Mesothelial cell of epicardium (in vitro differentiated cells): ENCODE data around the gene CDH4. TPM values are rescaled to one million over a fixed set of nuclear protein-coding genes. Genes with fewer than 3 reads are reported as not detected.

Experiments used
- DNase-seq, 2 experiments: peaks; one replicate each; pipeline ENCODE4 v3.0.0; 2021; ENCODE audit warnings: low spot score in 2 of 2; ENCODE audit not compliant: unreplicated experiment in 2 of 2
- H3K27ac Mint-ChIP-seq: 2 replicates; pipeline ENCODE4 v1.8.0; 2021; ENCODE audit warnings: mixed read lengths
- H3K27me3 Mint-ChIP-seq: 2 replicates; pipeline ENCODE4 v1.8.0; 2021; ENCODE audit warnings: low read depth, mixed read lengths
- H3K36me3 Mint-ChIP-seq: 2 replicates; pipeline ENCODE4 v1.8.0; 2021; ENCODE audit warnings: mixed read lengths
- H3K4me1 Mint-ChIP-seq: 2 replicates; pipeline ENCODE4 v1.8.0; 2021; ENCODE audit warnings: mixed read lengths
- H3K4me3 Mint-ChIP-seq: 2 replicates; pipeline ENCODE4 v1.8.0; 2021; ENCODE audit warnings: mild to moderate bottlenecking, moderate library complexity, mixed read lengths
- H3K9me3 Mint-ChIP-seq: 2 replicates; pipeline ENCODE4 v1.8.0; 2021; ENCODE audit warnings: mixed read lengths
- total RNA-seq: library from RNA; stranded (reverse); gene quantifications from 3 replicates; pipeline ENCODE4 v1.2.1, GENCODE V29; 2021
- TF ChIP-seq, protein P1 (sequence below): fragments of 200-600 bp; sonication (generic); IDR thresholded peaks from one replicate; pipeline ENCODE4 v1.5.0; 2021; ENCODE audit warnings: antibody characterized with exemption; ENCODE audit not compliant: unreplicated experiment

The CDH4 gene
- total RNA-seq, 1 donor from 2014 or later: 1.1 TPM

DNA sequence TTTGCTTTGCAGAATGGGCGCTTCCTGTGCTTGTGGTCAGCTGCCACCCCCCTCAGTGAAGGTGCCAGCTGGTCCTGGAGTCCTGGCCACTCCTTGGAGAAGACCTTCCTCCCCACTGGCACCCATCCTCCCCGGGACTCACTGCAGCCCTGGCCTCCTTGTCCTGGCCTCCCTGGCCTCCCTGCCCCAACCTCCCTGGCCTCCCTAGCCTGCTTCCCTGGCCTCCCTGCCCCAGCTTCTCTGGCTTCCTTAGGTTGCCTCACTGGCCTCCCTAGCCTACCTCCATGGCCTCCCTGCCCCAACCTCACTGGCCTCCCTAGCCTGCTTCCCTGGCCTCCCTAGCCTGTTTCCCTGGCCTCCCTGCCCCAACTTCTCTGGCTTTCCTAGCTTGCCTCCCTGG, 297.8 kb downstream of the CDH4 start:
- Mint-ChIP-seq H3K27me3 (peaks cover 6% of the 10 kb centered on the region), H3K4me3 (no peak overlapping the region), H3K36me3 (no peaks in the 10 kb centered on the region), H3K27ac (no peak overlapping the region), H3K4me1 (no peaks in the 10 kb centered on the region), H3K9me3 (peaks cover 16% of the 10 kb centered on the region)
- DNase-seq: no peak
- TF ChIP-seq, protein P1, sequence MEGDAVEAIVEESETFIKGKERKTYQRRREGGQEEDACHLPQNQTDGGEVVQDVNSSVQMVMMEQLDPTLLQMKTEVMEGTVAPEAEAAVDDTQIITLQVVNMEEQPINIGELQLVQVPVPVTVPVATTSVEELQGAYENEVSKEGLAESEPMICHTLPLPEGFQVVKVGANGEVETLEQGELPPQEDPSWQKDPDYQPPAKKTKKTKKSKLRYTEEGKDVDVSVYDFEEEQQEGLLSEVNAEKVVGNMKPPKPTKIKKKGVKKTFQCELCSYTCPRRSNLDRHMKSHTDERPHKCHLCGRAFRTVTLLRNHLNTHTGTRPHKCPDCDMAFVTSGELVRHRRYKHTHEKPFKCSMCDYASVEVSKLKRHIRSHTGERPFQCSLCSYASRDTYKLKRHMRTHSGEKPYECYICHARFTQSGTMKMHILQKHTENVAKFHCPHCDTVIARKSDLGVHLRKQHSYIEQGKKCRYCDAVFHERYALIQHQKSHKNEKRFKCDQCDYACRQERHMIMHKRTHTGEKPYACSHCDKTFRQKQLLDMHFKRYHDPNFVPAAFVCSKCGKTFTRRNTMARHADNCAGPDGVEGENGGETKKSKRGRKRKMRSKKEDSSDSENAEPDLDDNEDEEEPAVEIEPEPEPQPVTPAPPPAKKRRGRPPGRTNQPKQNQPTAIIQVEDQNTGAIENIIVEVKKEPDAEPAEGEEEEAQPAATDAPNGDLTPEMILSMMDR: no peak

DNA sequence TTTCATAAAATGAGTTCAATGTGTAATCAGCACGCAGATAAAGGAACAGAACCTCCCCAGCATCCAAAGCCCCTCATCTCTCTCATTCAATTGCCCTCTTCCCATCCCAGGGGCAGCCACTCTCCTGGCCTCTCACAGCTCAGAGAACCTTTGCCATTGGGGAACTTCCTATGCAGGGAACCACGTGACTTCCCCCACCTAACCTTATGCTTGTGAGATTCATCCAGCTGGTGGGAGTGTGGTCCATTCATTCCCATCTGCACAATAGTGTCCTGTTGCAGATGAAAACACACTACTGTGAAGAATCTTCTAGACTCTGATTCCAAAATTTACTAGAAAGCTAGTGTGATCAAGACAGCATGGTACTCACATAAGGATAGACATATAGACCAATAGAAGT, 299.3 kb downstream of the CDH4 start:
- no peak overlapping the region for H3K27ac Mint-ChIP-seq
- peaks cover 16% of the 10 kb centered on the region for H3K9me3 Mint-ChIP-seq
- H3K36me3 Mint-ChIP-seq: no peaks in the 10 kb centered on the region
- TF ChIP-seq, protein P1: no peak
- H3K4me1 Mint-ChIP-seq: no peaks in the 10 kb centered on the region
- peaks cover 11% of the 10 kb centered on the region for H3K27me3 Mint-ChIP-seq
- DNase-seq: no peak
- H3K4me3 Mint-ChIP-seq: no peak overlapping the region

DNA sequence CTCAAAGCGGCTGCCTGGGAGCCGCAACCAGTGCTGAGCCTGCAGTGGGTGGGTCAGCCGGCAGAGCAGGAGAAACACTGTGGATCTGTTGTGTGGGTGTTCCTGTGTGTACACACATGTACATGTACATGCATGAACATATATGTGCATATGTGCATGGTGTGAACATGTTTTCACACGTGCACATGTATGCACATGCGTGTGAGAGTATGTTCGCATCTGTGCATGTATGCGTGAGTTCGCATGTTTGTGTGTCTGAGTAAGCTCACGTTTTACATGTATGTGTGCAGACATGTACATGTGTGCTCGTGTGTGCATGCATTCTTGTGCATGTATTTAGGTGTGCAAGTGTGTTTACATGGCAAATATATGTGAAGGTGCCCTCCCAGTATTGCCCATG, 302.6 kb downstream of the CDH4 start:
- TF ChIP-seq, protein P1: no peak
- Mint-ChIP-seq H3K27ac (no peak overlapping the region), H3K36me3 (no peaks in the 10 kb centered on the region), H3K27me3 (peaks cover 25% of the 10 kb centered on the region), H3K4me1 (no peaks in the 10 kb centered on the region), H3K9me3 (peaks cover 16% of the 10 kb centered on the region), H3K4me3 (no peak overlapping the region)
- DNase-seq: no peak

DNA sequence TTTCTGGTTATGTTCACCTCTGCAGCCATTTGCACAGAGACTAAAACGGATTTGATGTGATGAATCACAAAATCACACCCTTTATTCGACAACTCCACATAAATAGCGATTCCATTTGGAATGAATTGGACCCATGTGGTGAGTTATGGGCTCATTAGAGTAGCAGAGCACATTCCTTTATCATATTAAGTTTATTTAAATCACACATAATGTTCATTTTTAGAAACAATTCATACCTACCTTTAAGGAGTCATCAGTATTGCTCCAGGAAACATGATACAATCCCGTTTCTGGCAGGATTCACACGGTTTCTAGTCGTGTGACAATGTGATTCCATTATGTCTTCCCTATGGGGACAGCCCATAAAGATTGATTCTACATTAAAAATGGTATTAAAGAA, 303.5 kb downstream of the CDH4 start:
- TF ChIP-seq, protein P1: no peak
- DNase-seq: no peak
- Mint-ChIP-seq H3K27ac (no peak overlapping the region), H3K9me3 (peaks cover 16% of the 10 kb centered on the region), H3K36me3 (no peaks in the 10 kb centered on the region), H3K27me3 (peaks cover 28% of the 10 kb centered on the region), H3K4me1 (no peaks in the 10 kb centered on the region), H3K4me3 (no peak overlapping the region)

DNA sequence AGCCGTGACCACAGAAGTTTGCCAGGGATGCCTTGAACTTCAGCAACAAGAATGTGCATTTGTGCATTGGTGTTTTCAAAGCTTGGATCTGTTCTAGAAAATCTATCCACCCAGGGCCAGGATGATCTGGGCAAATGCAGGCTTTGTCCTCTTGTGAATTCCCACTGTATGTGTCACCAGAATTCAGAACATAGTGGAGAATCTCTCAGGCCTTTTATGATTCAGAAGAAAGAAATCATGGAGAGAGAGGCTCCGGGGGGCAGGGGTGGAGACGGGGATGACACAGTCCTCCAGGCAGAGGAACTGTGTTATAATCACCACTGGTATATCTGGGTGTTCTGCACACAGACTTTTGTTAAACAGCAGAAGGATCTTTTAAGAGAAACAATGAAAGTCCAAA, 304.1 kb downstream of the CDH4 start:
- TF ChIP-seq, protein P1: no peak
- Mint-ChIP-seq H3K27ac (no peak overlapping the region), H3K36me3 (no peaks in the 10 kb centered on the region), H3K27me3 (peaks cover 28% of the 10 kb centered on the region), H3K4me1 (no peaks in the 10 kb centered on the region), H3K4me3 (no peak overlapping the region), H3K9me3 (peaks cover 16% of the 10 kb centered on the region)
- no peak for DNase-seq

DNA sequence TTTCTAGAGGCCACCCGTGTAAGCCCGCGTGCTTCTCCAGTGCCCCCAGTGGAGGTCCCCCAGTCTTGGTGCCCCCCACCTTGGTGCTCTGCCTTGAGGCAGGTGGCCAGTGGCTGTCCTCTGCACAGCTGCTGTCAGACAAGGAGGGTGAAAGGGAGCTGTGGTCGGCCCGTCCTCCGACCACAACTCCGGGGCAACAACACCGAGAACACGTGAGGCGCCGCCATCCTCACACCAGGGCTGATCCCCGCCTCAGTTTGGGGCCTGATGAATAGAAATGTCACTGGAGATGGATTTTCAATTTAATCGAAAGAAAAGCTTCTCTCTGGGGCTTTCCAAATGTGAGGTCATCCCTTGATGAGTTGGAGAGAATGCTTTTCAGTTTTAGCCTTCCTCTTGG, 304.6 kb downstream of the CDH4 start:
- H3K36me3 Mint-ChIP-seq: no peaks in the 10 kb centered on the region
- peaks cover 12% of the 10 kb centered on the region for H3K9me3 Mint-ChIP-seq
- H3K27ac Mint-ChIP-seq: no peak overlapping the region
- peaks cover 28% of the 10 kb centered on the region for H3K27me3 Mint-ChIP-seq
- no peaks in the 10 kb centered on the region for H3K4me1 Mint-ChIP-seq
- no peak for DNase-seq
- TF ChIP-seq, protein P1: no peak
- H3K4me3 Mint-ChIP-seq: no peak overlapping the region
